OCI-LY7 (cell line): ENCODE data around the gene PKNOX1. TPM values are rescaled to one million over a fixed set of nuclear protein-coding genes. Genes with fewer than 3 reads are reported as not detected.

Source experiments
- BruUV-seq: library from RNA; stranded (reverse); fragments of 400-500 nt; replicated peaks from 2 replicates; lab custom pipeline; 2021; lab: Mats Ljungman, UMichigan
- CTCF ChIA-PET: fragments of 300-600 bp; sonication (Branson Sonifier 250); formaldehyde crosslinking; loops from one replicate; lab custom pipeline; 2022; ENCODE audit warnings: antibody characterized with exemption; ENCODE audit not compliant: unreplicated experiment; lab: Charles Lee
- POLR2A ChIA-PET: fragments of 300-600 bp; sonication (Branson Sonifier 250); formaldehyde crosslinking; loops from one replicate; lab custom pipeline; 2022; ENCODE audit warnings: antibody characterized with exemption; lab: Charles Lee
- DNase-seq: peaks from one replicate; pipeline ENCODE4 v3.0.0-alpha.2; 2015; ENCODE audit warnings: low spot score
- H2AFZ ChIP-seq: fragments of 200-600 bp; sonication (generic), shearing (Covaris generic); 2 replicates; pipeline ENCODE4 v1.6.1; 2014; ENCODE audit warnings: mild to moderate bottlenecking, antibody characterized with exemption, low read length, moderate library complexity
- H3K27ac ChIP-seq: fragments of 200-600 bp; sonication (generic); 2 replicates; pipeline ENCODE4 v1.5.1; 2014; ENCODE audit warnings: mixed run types, low read depth, mild to moderate bottlenecking, moderate library complexity, low read length, inconsistent platforms; ENCODE audit not compliant: poor library complexity, severe bottlenecking
- H3K36me3 ChIP-seq: fragments of 200-600 bp; sonication (generic); 2 replicates; pipeline ENCODE4 v1.6.1; 2014; ENCODE audit warnings: mild to moderate bottlenecking, antibody characterized with exemption, low read length, moderate library complexity, mixed read lengths; ENCODE audit not compliant: insufficient read depth
- H3K4me1 ChIP-seq: fragments of 200-600 bp; sonication (generic); 2 replicates; pipeline ENCODE4 v1.5.1; 2014; ENCODE audit warnings: mild to moderate bottlenecking, low read length; ENCODE audit not compliant: insufficient read depth, poor library complexity, severe bottlenecking
- H3K4me2 ChIP-seq: fragments of 200-600 bp; sonication (generic); 2 replicates; pipeline ENCODE4 v1.6.1; 2014; ENCODE audit warnings: mild to moderate bottlenecking, low read length
- H3K4me3 ChIP-seq: fragments of 200-600 bp; sonication (generic); 2 replicates; pipeline ENCODE4 v1.5.1; 2014; ENCODE audit warnings: mild to moderate bottlenecking, low read depth, low read length; ENCODE audit not compliant: poor library complexity, severe bottlenecking
- H3K79me2 ChIP-seq: fragments of 200-600 bp; sonication (generic); 2 replicates; pipeline ENCODE4 v1.6.1; 2016; ENCODE audit warnings: low read depth, mild to moderate bottlenecking, low read length, moderate library complexity, mixed read lengths; ENCODE audit not compliant: insufficient read depth
- H3K9me2 ChIP-seq: fragments of 200-600 bp; sonication (generic); 2 replicates; pipeline ENCODE4 v1.6.1; 2016; ENCODE audit warnings: mild to moderate bottlenecking, low read length, mixed read lengths; ENCODE audit not compliant: insufficient read depth
- H3K9me3 ChIP-seq: fragments of 200-600 bp; sonication (generic); 2 replicates; pipeline ENCODE4 v1.6.1; 2014; ENCODE audit warnings: mild to moderate bottlenecking, mixed run types, low read length, mixed read lengths
- H4K20me1 ChIP-seq: fragments of 200-600 bp; sonication (generic); 2 replicates; pipeline ENCODE4 v1.6.1; 2014; ENCODE audit warnings: mild to moderate bottlenecking, antibody characterized with exemption, low read length, moderate library complexity, mixed read lengths; ENCODE audit not compliant: insufficient read depth
- EZH2phosphoT487 ChIP-seq: fragments of 200-600 bp; sonication (generic); IDR thresholded peaks from 2 replicates; pipeline ENCODE4 v1.6.1; 2018; ENCODE audit warnings: low read depth, borderline replicate concordance, mild to moderate bottlenecking, mixed run types, antibody characterized with exemption, low read length, moderate library complexity, mixed read lengths
- intact Hi-C: fragments of 100-400 bp; cut with micrococcal nuclease; formaldehyde crosslinking; loops from one replicate; pipeline ENCODE4 v1.10.0; 2022; ENCODE audit not compliant: unreplicated experiment
- total RNA-seq, 2 experiments: library from RNA; depleted of rRNA in 1 of 2; stranded (reverse); fragments of >200 nt in 1 of 2; shearing (Covaris generic) in 1 of 2; gene quantifications; 2 replicates each; pipeline ENCODE4 v1.2.3, GENCODE V29; 2014 to 2022
- TF ChIP-seq, protein P1 (sequence below): fragments of 200-600 bp; sonication (generic); conservative IDR thresholded peaks from 2 replicates; pipeline ENCODE4 v1.5.1; 2014; ENCODE audit warnings: mild to moderate bottlenecking, antibody characterized with exemption, low read length, moderate library complexity, mixed read lengths

The PKNOX1 gene
- total RNA-seq, 2 experiments from 2014 or later, result 23.7 to 32.9 TPM

DNA sequence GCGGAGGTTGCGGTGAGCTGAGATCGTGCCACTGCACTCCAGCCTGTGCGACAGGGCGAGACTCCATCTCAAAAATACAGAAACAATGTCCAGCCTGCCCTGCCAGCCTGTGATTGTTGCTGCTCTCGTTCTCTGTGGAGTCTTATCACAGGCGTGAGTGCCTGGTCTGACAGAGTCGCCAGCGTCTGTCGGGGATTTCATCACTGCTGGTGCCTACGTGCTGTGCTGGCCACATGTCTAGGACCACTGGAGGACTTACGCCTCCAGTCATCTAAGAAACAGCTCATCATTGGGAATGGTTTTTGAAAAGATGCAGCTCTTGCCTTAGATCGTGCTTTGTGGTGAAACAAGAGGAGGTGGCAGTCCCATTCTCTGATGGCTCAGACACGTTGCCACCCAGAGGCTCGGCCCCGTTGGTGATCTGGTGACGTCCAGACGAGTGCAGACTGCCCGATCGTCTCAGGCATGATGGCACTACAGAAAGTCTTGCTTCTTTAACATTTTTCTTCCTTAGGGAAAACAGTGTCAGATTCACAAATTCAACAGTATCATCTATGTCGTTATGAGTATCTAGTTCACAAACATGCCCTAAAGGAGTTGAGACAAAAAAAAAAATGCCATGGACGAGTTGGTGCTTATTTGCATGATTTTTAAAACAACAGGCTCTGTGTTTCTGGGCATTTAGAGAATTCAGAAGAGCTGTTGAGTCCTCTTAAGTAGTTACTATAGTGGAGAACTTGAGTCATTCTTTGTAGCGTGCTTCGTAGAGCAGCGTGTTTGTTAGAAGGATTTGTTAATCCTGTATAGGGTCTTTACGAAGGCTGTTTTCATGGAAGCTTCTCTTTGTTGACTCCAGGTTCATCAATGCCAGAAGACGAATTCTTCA, 53.7 kb downstream of the PKNOX1 start:
- Histone ChIP-seq H2AFZ (no peak overlapping the region), H3K4me1 (no peaks in the 10 kb centered on the region), H3K4me2 (no peak overlapping the region), H3K9me2 (no peaks in the 10 kb centered on the region), H3K79me2 (no peaks in the 10 kb centered on the region), H4K20me1 (no peaks in the 10 kb centered on the region), H3K27ac (no peak overlapping the region), H3K4me3 (no peak overlapping the region), H3K36me3 (peaks cover 79% of the 10 kb centered on the region), H3K9me3 (no peaks in the 10 kb centered on the region)
- DNase-seq, result no peak
- TF ChIP-seq EZH2phosphoT487, result no peak
- TF ChIP-seq, protein P1, sequence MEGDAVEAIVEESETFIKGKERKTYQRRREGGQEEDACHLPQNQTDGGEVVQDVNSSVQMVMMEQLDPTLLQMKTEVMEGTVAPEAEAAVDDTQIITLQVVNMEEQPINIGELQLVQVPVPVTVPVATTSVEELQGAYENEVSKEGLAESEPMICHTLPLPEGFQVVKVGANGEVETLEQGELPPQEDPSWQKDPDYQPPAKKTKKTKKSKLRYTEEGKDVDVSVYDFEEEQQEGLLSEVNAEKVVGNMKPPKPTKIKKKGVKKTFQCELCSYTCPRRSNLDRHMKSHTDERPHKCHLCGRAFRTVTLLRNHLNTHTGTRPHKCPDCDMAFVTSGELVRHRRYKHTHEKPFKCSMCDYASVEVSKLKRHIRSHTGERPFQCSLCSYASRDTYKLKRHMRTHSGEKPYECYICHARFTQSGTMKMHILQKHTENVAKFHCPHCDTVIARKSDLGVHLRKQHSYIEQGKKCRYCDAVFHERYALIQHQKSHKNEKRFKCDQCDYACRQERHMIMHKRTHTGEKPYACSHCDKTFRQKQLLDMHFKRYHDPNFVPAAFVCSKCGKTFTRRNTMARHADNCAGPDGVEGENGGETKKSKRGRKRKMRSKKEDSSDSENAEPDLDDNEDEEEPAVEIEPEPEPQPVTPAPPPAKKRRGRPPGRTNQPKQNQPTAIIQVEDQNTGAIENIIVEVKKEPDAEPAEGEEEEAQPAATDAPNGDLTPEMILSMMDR, result no peak
- ChIA-PET CTCF (no interaction called here), POLR2A (no interaction called here)
- no TSS peak for BruUV-seq
- intact Hi-C loops, result no loop called here

DNA sequence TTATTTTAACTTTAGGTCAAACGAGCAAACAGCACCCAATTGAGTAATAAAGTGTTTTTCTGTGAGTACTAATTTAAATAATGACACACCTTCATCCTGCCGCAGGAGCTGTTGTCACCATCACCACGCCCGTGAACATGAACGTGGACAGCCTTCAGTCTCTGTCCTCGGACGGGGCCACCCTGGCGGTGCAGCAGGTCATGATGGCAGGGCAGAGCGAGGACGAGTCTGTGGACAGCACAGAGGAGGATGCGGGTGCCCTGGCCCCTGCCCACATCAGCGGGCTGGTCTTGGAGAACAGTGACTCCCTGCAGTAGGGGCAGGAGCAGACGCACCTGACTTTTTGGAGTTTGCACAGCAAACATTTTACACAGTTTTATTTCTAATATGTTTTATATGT, 55.4 kb downstream of the PKNOX1 start:
- intact Hi-C loops, result no loop called here
- Histone ChIP-seq H4K20me1 (no peaks in the 10 kb centered on the region), H3K27ac (no peak overlapping the region), H3K9me2 (no peaks in the 10 kb centered on the region), H3K4me1 (no peaks in the 10 kb centered on the region), H3K79me2 (no peaks in the 10 kb centered on the region), H3K36me3 (peaks cover 75% of the 10 kb centered on the region), H3K4me2 (no peak overlapping the region), H2AFZ (no peak overlapping the region), H3K9me3 (no peaks in the 10 kb centered on the region), H3K4me3 (no peak overlapping the region)
- no peak for DNase-seq
- CTCF ChIA-PET, result no interaction called here
- BruUV-seq, result no TSS peak
- POLR2A ChIA-PET, result interaction anchor here (1.0 kb wide), 1 partner anchor 13 kb away, joined by 3 read pairs; no protein-coding TSS in a partner anchor
- TF ChIP-seq EZH2phosphoT487, result no peak
- TF ChIP-seq, protein P1, result no peak

DNA sequence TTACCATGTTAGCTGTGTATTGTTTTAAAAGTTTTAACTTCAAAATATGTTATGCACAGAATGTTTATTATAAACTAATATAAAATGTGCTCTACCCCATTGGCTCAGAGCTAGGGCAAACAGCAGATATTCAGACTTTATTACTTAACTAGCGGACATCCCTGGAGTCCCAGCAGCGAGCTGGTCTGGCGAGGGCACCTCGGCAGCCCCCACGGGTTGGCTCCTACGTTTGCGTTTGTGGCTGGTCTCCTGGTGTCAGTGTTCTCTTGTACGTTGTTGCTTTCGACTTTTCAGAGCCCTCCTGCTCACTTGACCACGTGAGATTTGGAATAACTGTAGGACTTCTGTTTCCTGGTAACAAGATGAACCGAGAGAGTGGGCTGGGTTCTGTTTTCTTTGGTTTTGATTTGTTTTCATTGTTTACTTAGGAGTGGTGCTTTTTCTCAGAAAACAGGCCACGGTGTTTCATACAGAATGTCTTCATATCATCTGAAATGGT, 56.8 kb downstream of the PKNOX1 start:
- ChIA-PET CTCF (no interaction called here), POLR2A (no interaction called here)
- DNase-seq, result no peak
- no peak overlapping the region for H3K4me2 ChIP-seq
- intact Hi-C loops, result no loop called here
- TF ChIP-seq EZH2phosphoT487, result no peak
- TF ChIP-seq, protein P1, result no peak
- H3K9me2 ChIP-seq, result no peaks in the 10 kb centered on the region
- no peak overlapping the region for H3K4me3 ChIP-seq
- no peaks in the 10 kb centered on the region for H3K9me3 ChIP-seq
- BruUV-seq, result no TSS peak
- H2AFZ ChIP-seq, result no peak overlapping the region
- H3K4me1 ChIP-seq, result no peaks in the 10 kb centered on the region
- H3K27ac ChIP-seq, result no peak overlapping the region
- H4K20me1 ChIP-seq, result no peaks in the 10 kb centered on the region
- peaks cover 62% of the 10 kb centered on the region for H3K36me3 ChIP-seq
- H3K79me2 ChIP-seq, result no peaks in the 10 kb centered on the region
